GM21360 (cell line): ENCODE data around the gene FOXC1.

Source experiments
- ATAC-seq: cut with Tn5 transposase; IDR thresholded peaks from one replicate; pipeline ENCODE4 v1.9.1; 2021; ENCODE audit warnings: mild to moderate bottlenecking, moderate library complexity; ENCODE audit not compliant: unreplicated experiment

FOXC1 gene

DNA sequence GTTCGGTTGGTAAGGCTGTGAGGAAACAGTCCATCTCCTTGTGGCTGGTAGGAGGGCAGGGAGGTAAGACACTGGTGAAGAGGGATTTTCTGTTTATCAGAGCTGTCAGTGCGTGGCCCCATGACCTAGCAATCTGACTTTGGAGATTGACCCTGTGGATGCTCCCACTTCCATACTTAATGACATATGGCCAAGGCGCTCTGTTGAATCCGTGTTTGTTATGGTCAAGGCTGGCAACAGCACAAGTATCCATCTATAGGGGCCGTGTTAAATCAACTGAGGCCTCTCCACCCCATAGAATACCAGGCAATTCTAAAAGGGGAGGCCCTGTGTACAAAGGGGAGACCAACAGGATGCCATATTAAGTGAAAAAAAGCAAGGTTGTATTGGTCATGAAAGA is 25.6 kb upstream of the FOXC1 start:
- no peak for ATAC-seq

DNA sequence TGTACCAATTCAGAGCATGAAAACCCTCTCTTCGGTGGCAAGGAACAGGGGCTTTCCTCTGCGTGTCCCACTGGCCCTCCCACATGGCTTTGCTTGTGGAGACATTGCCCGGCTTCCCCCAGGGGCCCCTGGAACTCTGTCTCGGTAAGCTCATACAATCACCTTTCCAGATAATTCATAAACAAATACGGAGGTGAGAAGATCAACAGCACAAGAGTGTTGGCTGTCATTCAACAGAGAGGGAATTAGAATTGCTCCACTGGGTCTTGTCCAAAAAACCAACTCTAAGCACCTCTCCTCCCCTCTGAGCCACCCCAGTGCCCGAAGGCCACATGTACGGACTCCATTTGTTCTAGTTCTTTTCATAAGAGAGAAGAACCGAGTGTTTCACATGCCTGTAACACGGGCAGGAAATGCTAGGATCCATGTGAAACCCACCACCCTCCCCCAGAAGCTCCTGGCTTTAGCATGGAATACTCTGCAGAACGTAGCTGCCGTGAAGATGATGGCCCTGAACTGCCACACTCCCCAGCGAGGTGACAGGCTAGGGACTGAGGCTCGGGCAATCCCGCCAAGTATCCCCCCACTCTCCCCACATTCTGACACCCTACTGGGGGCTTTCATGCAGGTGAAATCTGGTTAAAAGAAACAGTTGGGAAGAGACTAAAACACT is 24.6 kb upstream of the FOXC1 start:
- ATAC-seq: no peak

DNA sequence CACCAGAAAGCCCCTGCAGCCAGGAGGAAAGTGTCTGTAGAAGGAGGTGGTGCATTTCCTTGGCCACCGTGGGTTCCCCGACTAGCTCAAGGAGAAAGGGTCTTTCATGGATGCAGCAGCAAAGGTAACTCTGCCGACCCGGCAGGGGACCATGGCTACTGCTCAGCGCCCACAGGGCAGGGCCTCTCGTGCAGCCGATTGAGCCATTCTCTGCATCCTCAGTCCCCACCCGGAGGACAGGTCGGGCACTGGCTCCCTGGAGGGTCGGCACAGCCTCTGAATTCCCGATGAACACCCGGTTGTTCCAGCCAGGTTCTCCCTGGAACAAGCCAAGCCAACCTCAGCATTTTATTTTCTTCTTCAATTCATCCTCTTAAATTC is 24.1 kb upstream of the FOXC1 start:
- ATAC-seq: no peak

DNA sequence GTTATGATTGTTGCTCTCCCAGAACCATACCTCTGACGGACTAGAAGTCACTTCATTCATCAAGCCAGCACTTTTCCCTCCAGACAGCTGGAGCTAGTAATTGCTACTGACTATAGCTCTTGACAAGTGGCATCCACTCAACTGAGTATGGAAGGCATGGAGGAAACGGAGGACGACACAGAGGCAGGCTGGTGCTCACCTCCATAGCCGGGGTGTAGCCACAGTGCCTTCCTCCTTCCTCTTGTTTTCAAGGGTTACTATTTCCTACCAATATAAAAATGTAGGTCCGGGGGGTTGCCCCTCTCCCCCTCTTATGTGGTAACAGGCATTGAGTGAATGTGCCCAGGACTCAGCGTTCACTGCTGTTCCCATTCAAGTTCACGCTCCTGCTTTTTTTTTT is 23.5 kb upstream of the FOXC1 start:
- ATAC-seq: no peak

DNA sequence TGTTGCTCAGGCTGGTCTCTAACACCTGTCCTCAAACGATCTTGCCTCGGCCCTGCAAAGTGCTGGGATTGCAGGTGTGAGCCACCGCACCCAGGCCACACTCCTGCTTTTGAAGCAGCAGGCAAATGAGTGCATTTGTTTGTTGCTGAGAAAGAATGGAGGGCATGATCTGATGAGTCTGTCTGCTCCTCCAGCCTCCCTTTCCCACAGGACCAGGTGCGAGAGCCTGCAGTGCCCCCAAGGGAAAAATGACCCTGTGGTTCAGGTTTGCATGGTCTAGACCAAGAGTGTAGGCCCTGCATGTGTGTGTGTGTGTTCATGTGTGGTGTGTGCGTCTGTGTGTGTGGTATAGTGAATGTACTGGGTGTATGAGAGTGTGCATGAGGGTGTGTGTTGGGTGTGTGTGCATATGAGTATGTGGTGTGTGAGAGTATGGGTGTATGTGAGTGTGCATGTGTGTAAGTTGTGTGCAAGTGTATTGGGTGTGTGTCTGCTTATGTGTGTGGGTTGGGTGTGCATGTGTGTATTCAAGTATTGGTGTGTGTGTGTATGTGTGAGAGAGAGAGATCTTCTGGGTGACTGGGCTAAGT is 22.8 kb upstream of the FOXC1 start:
- no peak for ATAC-seq

DNA sequence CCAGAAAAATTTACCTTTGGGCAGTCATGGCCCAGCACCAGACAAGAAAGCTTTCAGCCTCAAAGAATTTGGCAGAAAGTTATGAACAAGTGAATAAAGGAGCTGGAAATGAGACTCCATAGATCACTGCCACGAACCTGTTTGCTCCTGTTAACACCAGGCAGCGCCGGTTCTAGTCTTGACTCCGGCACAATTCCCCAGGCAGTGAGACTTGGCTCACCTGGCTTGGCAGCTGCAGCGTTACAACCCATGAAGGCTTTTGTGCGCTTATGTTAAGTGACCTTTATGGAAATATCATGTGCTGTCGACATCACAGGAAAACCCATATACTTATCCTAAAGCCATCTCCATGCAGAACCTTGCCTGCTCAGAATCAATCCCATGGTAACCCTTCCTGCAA is 22.2 kb upstream of the FOXC1 start:
- no peak for ATAC-seq

DNA sequence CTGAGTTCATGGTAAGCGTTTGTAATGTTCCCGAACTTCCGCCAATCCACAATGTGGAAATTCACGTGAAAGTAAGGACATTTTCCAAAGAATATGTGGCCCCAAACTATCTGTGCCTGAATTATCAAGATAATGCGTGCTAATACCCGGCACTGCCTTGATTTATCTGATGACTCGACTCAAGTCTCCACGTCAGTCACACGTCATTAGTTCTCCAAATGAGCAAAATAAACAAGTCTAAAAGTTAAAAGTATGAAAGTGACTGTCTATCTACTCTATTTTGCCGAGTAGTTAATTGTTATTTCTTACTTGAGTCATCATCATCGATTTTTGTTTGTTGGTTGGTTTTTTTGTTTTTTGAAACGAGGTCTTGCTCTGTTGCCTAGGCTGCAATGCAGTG is 21.7 kb upstream of the FOXC1 start:
- no peak for ATAC-seq

DNA sequence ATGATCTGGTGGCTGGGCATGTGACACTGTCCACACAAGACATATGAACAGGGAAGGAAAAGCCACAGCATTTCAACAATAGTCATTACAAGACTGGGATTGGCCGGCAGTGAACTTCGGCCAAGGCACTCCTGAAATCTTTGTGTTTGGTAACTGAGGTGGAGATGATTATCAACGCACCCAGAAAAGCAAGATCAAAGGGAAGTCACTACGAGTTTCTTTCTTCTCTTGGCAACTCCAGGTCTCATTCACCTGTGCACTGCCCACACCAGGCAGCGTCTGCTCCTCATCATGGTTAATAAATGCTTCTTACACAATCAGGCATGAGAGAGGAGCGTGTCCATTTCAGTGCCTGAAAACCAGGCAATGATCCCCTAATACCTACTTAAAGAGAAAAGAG is 20.5 kb upstream of the FOXC1 start:
- ATAC-seq: no peak

DNA sequence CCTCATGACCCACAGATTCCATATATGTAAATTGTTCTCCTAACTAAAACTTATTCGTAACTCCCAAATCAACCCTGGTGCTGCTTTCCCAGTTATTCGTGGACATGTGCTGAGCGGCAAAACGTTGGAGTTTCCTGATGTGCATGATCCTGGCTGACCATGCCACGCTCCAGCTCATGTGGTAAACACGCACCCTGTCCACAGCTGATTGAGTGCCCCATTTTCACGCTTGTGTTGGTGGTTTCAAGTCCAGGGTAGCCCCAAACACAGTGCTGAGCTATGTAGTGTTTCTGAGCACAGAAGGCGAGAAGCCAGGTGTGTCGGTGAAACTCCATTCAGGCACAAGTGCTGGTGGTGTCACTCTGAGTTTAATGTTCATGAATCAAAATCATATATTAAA is 19.1 kb upstream of the FOXC1 start:
- no peak for ATAC-seq

DNA sequence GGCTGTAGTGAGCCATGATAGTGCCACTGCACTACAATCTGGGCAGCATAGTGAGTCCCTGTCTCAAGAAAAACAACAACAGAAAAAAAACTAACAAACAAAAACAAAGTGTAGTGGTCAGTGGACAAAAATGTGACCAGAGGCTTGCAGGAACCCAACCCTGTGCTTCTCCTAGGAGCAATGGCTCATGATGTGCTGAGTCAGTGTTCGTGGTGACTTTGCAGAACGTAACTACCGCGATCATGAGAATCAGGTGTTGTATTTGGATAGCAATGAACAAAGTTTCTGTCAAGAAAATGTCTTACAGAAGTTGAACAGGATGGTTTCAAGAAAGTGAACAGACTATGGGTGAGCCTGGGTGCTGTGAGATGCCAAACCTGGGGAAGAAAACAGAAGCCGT is 18.5 kb upstream of the FOXC1 start:
- no peak for ATAC-seq

DNA sequence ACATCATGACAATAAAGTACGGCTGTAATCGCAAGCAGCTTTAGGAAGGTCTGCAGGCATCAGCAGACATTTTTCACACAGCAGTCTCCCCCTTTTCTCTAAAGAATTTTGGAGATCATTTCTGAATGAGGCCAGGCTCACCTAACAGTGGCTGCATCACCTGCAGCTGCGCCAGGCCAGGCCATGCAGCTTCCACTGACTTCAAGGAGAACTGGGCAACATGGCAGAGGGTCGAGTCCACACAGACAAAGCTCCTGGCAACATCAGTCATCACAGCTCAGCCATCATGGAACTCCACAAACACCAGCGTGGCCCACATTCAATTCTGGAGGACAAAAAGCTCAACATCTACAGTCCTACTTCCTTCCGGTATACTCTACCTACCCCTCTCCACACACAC is 17.8 kb upstream of the FOXC1 start:
- ATAC-seq: no peak

DNA sequence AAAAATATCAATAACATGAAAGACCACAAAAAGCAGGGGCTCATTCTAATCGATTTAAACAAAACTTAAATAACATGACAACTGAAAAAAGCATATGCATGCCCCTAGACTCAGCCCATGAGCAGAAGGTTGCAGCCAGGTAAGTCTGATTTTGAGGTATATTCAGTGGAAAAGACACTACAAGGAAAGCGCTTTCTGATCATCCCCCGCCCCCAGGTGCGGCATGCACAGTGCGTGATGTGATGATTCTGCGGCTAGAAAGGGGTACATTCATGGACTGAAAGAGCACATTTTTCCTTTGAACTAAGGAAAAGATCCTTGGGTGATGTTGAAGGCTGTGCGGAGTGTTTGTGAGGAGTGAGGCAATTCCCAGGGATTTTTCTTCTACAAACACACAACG is 16.9 kb upstream of the FOXC1 start:
- no peak for ATAC-seq

DNA sequence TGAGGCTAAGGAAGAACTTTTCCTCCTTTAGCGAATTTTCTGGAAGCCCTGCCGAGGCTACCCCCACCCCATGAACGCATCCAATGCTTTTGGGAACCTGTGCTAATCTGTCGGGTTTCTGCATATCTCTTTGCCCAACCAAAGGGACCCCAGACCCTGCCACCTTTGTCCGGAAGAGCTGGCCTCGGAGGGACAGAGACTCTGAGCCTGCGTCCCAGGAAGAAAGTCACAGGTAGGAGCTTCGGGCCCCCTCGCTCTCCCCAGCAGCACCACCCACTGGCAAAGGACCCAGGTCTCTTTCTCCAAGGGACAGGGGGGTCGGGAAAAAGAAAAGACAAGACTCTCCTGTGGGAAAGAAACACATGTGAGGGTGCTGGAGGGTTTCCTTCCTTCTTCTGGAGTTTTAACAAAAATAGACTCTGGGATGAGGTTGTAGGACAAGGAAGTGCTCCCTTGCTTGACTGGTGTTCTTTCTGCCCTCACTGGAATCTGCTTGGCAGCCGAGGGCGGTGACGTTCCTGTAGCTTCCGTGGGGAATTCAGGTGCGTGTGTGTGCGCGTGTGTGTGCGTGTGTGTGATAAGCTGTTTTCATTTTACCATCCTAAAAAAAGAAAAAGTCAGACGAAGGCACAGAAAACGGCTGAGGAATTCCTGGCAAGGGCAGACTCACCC is 16.3 kb upstream of the FOXC1 start:
- ATAC-seq: no peak

DNA sequence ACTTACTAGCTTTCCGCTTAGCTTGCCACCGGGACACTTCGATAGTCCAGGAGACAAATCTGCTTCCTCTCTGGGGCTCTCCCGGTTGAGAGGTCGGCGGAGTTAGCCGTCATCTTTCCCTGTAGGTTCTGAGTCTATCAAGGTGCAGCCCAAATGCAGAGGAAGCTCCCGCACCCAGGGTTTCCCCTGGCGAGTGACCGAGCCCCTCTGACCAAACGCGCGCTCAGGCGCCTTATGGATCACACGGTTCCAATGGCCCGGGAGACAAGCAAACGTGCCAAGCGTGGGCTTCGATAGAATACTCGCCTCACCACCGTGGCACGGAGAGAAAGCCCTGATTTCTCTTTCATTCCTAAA is 15.8 kb upstream of the FOXC1 start:
- ATAC-seq: no peak

DNA sequence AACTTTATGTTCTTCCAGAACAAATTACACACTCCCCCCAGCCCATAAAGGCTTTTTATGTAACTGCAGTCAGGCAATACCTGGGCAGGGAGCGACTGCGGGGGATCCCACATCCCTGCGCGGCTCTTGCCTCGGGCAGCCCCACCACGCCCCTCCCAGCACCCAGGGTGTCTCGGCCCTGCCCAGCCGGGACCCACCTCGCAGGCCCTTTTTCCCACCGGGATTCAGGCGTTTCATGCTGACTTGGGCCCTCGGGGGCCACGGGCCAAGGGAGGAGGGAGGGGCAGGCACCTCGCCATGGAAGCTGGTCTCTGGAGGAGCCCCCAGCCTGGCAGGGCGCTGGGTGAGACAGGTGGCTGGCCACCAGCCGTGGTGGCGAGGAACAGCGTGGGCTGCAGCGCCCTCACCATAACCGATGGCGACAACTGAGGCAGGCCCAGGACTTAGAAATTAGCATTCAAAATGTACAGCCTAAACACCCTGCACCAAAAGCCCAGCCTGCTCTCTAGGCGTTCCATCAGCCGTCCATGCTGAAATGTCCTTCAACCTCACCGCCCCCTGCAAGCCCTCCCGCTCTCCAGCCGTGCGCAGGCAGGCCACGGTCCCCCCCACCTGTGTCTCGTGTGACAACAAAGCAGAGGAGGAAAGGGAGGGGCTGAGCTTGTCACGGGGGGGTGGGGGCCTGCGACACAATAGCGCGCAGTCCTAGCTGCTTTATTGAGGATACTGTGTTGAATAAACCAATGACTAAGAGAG is 15.1 kb upstream of the FOXC1 start:
- no peak for ATAC-seq

DNA sequence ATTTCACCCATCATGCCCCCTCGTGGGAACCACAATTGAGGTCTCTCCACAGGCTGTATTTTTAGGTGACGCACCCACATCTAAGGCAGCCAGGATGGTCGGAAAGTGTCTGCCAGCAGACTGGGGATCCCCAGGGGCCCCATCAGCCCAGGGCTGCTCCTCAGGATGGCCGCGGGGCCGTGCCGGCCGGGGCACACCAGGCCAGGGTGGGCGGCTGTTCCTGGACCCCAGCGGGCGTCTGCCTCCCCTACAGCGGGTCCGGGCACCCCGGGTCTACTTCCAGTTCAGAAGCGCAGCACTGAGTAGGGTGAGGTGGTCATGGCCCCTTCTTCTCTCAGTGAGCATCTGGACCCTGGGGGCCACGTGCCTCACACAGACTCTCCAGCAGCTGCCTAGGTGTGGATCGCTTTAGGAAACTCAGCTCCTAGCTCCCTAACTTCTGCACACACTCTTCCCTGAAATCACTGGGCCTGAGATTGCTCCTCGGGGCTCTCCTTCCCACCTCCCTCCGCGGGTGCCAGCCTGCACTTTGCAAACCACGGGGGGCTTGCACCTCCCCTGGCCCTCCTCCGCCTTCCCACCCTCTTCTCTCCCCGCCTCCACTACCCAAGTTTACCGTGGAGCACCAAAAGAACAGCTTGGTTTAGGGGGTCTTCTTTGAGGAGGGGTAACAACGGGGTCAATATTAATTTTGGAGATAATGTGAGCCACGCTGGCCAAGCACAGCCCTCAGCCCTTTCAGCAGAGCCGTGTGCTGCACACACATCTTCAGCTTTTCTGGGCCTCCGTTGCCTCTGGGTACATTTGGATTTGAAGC is 14.2 kb upstream of the FOXC1 start:
- ATAC-seq: no peak

DNA sequence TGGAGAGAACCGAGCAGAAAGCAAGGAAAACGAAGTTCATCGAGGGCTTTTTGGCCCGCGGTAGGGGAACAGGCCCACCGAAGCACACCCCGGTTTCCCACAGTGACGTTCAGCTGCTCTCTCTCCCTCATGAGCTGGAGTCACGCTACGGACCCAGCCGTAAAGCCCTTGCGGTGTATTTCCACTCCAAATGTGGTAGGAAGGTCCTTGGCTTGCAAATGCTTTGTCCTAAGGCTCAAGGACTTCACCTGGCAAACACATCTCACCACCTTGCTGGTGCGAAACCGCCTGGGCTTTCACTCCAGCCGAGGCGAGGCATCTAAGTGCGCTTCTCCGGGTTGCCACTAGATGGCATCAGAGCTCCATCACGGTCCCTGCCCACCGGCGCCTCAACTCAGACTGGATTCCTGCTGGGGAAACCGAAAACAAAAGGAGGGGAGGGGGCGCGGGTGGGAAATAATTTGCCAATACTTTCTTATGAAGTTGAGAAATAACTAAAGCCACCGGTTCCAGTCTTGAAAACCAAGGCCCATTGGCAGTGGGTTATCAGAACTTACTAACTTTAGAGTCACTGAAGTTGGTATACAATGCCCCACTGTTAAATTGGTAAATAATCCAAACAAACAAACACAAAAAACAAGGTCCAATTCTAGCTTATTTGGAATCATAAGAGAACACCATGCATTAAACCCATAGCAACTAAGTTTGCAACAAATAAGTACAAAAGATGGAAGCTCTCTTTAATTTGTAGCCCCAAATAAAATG is 13.4 kb upstream of the FOXC1 start:
- ATAC-seq: peak; percentile 66

DNA sequence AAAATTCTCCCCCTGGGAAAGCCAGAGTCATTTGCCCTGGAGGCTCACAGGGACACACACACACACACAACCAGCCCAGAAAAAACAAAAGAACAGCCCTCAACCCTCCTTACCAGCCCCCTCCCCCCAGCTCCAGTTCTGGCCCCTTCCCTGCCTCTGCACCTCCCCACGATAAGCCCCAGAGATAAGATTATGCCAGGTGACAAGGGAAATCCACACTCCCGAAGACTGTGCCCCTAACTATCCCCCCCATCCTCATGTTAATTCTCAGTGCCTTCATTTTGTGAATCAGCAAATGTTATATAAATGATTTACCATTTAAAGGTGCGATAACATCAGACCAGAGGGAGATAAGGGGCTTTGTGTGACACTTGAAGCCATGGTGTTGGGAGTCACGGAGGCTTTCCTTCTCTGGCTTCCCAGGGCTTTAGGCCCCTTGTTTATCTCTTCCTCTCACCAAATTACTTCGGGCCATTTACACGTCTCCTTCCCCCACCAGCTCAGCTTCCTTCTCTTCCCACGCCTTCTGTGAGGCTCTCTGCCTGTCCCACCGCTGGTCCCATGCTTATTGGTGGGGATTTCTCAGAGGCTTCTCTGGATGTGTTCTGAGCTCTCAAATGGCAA is 12.5 kb upstream of the FOXC1 start:
- ATAC-seq: no peak

DNA sequence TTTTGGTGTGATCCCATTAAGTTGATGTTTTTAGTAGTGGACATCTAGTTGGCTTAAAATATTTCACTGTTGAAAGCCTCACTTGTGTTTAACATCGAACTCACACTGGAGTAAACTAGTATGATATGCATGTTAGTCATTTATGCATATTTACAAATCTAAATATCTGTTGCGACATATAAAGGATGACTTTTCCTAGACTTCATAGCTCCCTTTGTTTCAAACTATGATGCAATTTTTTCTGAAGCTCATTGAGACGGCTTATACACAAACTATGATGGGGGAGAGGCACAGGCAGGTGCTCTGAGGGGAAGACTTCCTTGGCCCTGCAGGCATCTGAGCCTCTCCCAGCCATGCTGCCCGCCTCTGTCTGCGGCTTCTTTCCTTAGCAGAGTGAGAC is 11.8 kb upstream of the FOXC1 start:
- ATAC-seq: no peak

DNA sequence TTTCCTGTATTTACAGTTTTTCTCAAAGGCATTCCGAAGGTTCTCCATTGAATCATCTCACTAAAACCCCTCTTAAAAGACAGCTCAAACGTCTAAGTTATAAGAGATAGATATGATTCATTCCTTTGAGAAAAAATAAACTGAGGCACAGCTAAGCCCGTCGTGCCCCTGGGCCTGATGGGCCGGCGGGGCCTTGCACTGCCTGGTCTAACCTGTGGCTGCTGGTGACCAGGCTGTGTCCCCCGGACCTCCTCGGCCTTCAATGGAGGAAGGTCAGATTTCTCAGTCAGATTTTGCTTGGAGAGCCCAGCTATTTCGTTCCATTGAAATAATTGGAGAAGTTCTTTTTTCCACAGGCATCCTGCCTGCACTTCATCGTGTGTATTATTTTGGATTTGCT is 11.3 kb upstream of the FOXC1 start:
- ATAC-seq: no peak
